22Rv1 (cell line): Measurements from ENCODE around the gene VSIG10.
"Not testable (repeated sequence)": the region's sequence is repeated elsewhere in the genome, so short reads cannot be mapped to it uniquely, and the experiment has no call there.

Experiments used
- H3K27ac ChIP-seq: fragments of 450-650 bp; 2 replicates; pipeline ENCODE4 v1.5.1; 2017
- CTCF ChIP-seq: fragments of 450-650 bp; IDR thresholded peaks from 2 replicates; pipeline ENCODE4 v1.5.1; 2017; ENCODE audit warnings: mild to moderate bottlenecking
- ZFX ChIP-seq: fragments of 450-650 bp; IDR thresholded peaks from 2 replicates; pipeline ENCODE4 v1.6.1; 2017; ENCODE audit warnings: antibody characterized with exemption, borderline replicate concordance

The VSIG10 gene

DNA sequence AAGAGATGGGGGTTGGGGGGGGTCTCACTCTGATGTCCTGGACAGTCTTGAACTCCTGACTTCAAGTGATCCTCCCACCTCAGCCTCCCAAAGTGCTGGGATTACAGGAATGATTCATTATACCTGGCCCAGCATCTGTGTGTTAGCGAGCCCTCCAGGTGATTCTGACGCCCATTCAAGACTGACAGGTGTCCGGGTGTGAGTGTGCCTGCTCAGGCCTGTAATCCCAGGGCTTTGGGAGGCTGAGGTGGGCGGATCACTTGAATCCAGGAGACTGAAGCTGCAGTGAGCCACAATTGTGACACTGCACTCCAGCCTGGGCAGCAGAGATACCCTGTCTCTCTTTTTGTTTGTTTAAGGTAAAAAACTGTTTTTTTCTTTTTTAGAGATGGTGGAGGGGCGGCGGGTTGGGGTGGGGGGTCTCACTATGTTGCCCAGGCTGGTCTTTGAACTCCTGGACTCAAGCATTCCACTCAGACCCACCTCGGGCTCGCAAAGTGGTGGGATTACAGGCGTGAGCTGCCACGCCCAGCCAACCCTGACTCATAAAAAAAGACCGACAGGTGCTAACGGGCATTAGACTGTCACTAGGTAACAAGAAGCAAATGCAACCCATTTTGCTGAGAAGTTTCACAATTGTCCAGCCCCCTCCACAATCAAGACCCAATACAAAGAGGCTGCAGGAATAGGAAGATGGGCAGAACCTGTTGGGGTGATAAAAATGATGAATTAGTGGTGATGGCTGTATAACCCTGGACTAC is 4.7 kb downstream of the VSIG10 start:
- TF ChIP-seq ZFX, result no peak
- no peak for TF ChIP-seq CTCF
- peak overlapping the region; percentile 40; the same call in 1 of the 2 replicates for H3K27ac ChIP-seq

- no peak for TF ChIP-seq ZFX
- TF ChIP-seq CTCF, result no peak
- H3K27ac ChIP-seq, result peak overlapping the region; percentile 40; the same call in 1 of the 2 replicates
These were observed 5.4 kb downstream of the VSIG10 start for GRCh38 chr12:118098401-118098800.

DNA sequence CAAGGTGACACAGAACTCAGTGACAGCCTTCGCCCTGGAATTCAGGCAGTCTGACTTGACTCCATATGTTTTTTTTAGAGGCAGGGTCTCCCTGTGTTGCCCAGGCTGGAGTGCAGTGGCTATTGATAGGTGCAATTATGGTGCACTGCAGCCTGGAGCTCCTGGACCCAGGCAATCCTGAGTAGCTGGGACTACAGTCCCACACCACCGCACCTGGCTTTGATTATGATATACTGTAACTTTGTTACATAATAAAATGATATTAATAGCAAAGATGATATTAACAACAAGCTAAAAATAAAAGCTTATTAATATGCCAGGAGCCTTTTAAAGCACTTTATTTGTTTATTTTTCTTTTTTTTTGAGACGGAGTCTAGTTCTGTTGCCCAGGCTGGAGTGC is 9.8 kb downstream of the VSIG10 start:
- no peak overlapping the region for H3K27ac ChIP-seq
- TF ChIP-seq CTCF, result no peak
- no peak for TF ChIP-seq ZFX

- no peak for TF ChIP-seq CTCF
- no peak for TF ChIP-seq ZFX
These were observed 14.0 kb downstream of the VSIG10 start for GRCh38 chr12:118089782-118090181.

DNA sequence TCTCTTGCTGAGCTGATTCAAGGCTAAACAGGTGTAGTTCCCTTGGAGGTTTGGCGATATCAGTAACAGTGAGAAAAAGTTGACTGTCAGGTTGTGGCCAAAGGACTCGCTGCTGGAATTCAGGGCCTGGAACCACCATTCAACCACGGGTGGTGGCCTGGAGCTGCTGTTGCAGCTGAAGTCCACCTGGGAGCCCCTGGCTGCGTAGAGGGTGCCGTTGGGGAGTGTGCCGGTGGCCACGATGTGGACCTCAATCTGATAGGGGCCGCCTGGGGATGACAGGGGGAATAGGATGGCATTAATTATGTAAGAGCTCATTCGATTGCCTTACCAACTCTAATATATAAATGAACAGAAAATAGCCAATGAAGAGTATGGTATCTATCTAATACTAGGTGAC is 21.6 kb downstream of the VSIG10 start:
- no peak overlapping the region for H3K27ac ChIP-seq
- TF ChIP-seq CTCF (no peak), ZFX (no peak)

More at GRCh38 chr12:118089782-118090181, 14.0 kb downstream of the VSIG10 start:
- no peak overlapping the region for H3K27ac ChIP-seq

- not testable (repeated sequence) for H3K27ac ChIP-seq
These were observed 22.3 kb downstream of the VSIG10 start for GRCh38 chr12:118081521-118081920.

- no peak overlapping the region for H3K27ac ChIP-seq
- TF ChIP-seq CTCF (no peak), ZFX (no peak)
These were observed 30.0 kb downstream of the VSIG10 start for GRCh38 chr12:118073768-118074167.

GRCh38 chr12:118070650-118071049 is 33.2 kb downstream of the VSIG10 start:
- H3K27ac ChIP-seq, result no peak overlapping the region
- TF ChIP-seq ZFX (no peak), CTCF (no peak)
